ENCODE data around the gene DNAJC5. TPM values are rescaled to one million over a fixed set of nuclear protein-coding genes. Genes with fewer than 3 reads are reported as not detected.

DNAJC5 gene
- total RNA-seq, 3 donors from 2014 or later = 57.5 to 65.9 (median 65.4) TPM

GRCh38 chr20:63860325-63861051 lies 34.4 kb upstream of the DNAJC5 start:
- Histone ChIP-seq H3K4me3 (no peak overlapping the region), H3K9me3 (no peaks in the 10 kb centered on the region), H3K4me1 (ENCODE audit: low read depth) (peaks cover 17% of the 10 kb centered on the region), H3K36me3 (ENCODE audit: low read depth) (peaks cover 3% of the 10 kb centered on the region)
- TF ChIP-seq CTCF (IDR thresholded peaks at IDR 0.05) = no peak
- intact Hi-C loops (cut with DNase I, micrococcal nuclease) = no loop called here
- DNase-seq (peak in 1 of 3 donors; percentile 48), ATAC-seq (no peak)

GRCh38 chr20:63861365-63861934 lies 33.5 kb upstream of the DNAJC5 start, which contains the start of gene ABHD16B:
Gene ABHD16B, plus strand, starts transcription at chr20:63861498. Its CDS starts 43 bp downstream, at chr20:63861541.
- peak in 1 of 3 donors; percentile 47 for DNase-seq
- Histone ChIP-seq H3K9me3 (no peaks in the 10 kb centered on the region), H3K4me1 (ENCODE audit: low read depth) (peaks cover 25% of the 10 kb centered on the region), H3K4me3 (no peak within 1 kb of the TSS), H3K36me3 (ENCODE audit: low read depth) (peaks cover 3% of the 10 kb centered on the region)
- no peak for ATAC-seq
- intact Hi-C loops (cut with DNase I, micrococcal nuclease) = no loop called here
- no peak for TF ChIP-seq CTCF (IDR thresholded peaks at IDR 0.05)

GRCh38 chr20:63861981-63862901 lies 32.7 kb upstream of the DNAJC5 start:
- Histone ChIP-seq H3K4me1 (ENCODE audit: low read depth) (peaks cover 30% of the 10 kb centered on the region), H3K4me3 (no peak overlapping the region), H3K36me3 (ENCODE audit: low read depth) (peaks cover 3% of the 10 kb centered on the region), H3K9me3 (no peaks in the 10 kb centered on the region)
- intact Hi-C loops (cut with DNase I, micrococcal nuclease) = no loop called here
- no peak for TF ChIP-seq CTCF (IDR thresholded peaks at IDR 0.05)
- no peak for ATAC-seq
- peak in 2 of 3 donors; percentile 39 to 51 for DNase-seq

- no peak for ATAC-seq
- TF ChIP-seq CTCF (IDR thresholded peaks at IDR 0.05) = no peak
- intact Hi-C loops (cut with DNase I, micrococcal nuclease) = no loop called here
- no peak for DNase-seq
- Histone ChIP-seq H3K36me3 (ENCODE audit: low read depth) (peaks cover 3% of the 10 kb centered on the region), H3K9me3 (no peaks in the 10 kb centered on the region), H3K4me1 (ENCODE audit: low read depth) (peaks cover 28% of the 10 kb centered on the region), H3K4me3 (no peak overlapping the region)
Measured at GRCh38 chr20:63863021-63863797, 31.7 kb upstream of the DNAJC5 start.
